Inflammatory macrophage (primary cell): ENCODE data around the gene STAC3.

Source experiments
- DNase-seq, 2 donors: peaks; one replicate each; pipeline ENCODE4 v3.0.0-alpha.2; 2020 to 2022

STAC3 gene

DNA sequence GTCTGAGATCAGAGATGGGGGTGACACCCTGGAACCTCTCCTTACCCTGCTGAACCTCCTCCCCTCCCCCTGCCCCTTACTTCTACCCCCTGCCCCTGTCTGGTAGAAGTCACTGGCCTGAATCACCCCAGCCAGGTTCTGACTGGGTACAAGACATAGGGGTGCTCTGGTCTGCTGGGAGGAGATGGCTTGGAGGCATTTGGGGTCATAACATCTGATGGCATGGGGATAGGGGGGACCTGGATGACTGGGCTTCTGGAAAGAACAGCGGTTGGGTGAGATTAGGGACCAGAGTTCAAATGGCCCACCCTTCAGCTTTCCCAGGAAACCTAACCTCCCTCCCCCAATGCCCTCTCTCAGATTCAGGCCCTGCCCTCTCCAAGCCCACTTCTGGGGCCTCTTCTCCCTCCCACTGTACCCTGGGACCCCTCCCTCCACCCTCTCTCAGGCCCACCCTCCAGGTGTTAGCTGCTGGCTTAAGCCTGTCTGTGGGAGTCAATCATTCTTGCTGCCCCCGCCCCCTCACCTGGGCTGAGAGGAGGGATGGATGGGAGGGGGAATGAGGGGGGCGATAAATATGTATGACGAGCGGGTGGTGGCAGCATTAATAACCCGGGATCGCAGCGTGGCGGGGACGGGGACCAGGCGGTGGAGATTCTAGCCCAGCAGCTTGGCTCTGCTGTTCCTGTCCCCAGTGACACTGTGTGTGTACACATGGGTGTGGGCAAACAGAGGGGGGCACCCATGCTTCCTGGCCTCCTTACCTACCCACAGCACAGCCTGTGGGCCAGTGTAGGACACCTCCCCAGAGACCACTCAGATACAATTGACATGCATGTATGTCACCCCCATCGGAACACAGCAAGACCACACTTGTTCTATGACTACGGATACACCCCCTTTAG, 28.4 kb downstream of the STAC3 start:
- DNase-seq, result no peak

DNA sequence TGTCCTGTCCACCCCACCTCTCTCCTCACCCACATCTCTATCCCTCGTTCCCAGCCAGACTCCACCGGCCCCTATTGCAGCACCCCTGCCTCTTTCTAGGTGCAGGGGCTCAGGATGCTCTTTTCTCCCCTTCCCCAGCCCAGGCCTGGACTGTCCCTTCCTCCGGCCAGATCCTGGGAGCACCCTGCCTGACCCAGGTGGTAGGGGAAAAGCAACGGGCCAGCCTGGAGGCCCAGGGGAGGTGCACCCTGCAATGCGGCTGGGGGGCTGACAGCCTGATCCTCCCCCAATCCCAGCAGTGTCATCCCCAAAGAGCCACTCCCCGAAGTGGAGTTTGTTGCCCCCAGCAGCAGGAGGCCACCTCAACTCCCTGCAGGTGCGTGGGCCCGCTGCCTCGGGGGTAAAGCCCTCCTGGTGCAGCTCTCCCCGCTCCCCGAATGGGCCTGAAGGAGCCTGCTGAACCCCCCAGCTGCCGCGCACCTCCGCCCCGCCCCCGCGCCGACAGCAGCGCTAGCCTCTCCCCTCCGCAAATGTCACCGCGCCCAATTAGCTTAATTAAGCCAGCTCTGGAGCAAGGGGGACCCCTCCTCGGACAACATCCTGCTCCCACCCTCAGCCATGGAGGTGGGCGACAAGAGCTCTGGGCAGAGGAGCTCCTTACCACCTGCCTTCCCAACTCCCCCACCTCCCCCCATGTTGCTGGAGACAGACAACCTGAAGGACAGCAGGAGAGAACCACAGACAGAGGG, 29.6 kb downstream of the STAC3 start:
- DNase-seq, result no peak

DNA sequence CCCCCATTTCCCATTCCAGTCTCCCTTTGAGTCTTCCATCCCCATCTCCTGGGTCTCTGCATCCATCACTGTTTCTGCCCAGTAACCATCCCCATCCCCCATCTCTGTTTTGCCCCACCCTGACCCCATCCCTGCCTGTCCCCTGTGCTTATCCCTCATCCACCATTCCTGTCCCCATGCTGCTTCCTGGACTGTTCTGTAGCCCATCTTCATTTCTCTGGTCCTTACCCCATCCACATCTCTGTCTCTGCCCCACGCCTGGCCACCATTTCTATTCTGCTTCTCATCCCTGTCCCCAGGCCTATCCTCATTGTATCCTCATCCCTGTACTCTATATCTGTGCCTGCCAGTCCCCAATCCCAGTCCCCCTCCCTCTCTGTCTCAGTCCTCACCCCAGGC, 30.2 kb downstream of the STAC3 start:
- no peak for DNase-seq

DNA sequence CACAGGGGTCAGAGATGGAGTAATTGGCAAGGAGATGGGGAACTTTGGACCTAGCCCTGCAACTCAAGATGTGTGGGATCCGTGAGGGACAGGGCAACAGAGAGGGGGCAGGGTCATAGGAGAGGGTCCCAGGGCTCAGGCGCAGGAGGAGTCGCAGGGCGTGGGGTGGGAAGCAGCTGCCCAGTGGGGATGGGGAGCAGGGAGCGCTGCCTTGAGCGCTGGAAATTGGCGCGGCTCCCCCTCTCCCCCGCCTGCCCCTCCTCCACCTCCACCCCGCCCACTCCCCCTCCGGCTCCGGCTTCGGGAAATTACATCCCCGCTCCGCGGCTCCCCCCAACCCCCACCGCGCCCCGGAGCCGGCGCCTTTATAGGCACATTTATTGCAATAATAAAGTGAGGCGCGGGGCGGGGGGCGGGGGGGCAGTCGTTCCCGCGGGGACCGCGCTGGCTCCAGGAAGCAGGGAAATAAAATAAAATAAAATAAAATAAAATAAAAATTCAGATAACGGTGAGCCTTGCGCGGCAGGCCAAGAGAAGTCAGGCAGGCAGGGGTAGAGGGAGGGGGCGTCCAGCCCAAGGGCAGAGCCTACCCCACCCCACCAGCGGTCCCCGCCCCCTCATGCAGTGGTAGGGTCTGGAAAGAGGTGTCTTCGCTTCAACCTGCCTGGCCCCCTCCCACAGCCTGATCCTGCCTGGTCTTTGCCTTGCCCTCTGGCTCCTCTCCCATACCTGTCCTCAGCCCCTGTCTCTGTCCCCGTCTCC, 30.8 kb downstream of the STAC3 start:
- DNase-seq, result no peak

DNA sequence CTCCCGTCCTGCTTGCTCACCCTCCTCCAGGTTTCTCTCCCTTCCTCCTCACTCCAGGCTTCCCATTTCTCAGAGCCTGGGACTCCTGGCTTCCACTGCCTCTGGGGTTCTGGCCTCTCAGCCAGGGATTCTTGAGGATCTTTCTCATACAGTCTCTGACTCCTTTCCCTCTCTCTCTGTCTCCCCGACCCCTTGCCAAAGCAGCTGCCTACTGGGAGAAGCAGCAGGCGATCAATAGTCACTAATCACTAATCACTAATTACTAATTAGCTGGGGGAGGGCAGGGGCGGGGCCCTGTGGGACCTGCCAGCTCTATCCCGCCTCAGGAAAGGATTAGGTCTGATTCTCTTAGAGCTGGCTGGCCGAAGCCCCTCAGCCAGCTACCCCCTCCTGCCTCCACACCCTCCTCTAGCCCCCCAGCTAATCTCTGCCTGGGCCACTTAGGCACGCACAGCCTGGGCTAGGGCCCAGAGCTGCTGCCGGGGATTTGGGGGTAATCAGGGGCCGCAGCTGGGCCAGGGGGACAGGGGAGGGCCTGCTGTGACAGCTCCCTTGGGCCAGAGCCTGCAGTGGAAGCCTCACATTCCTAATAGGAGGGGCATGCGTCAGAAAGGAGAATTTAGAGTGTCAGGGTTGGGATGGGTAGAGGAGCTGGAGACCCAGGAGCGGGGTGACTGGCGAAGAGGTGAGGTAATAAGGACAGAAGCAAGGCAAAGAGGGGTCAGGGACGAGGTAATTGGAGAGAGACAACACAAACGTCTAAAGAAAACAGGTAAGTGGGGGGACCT, 31.6 kb downstream of the STAC3 start:
- DNase-seq, result no peak

DNA sequence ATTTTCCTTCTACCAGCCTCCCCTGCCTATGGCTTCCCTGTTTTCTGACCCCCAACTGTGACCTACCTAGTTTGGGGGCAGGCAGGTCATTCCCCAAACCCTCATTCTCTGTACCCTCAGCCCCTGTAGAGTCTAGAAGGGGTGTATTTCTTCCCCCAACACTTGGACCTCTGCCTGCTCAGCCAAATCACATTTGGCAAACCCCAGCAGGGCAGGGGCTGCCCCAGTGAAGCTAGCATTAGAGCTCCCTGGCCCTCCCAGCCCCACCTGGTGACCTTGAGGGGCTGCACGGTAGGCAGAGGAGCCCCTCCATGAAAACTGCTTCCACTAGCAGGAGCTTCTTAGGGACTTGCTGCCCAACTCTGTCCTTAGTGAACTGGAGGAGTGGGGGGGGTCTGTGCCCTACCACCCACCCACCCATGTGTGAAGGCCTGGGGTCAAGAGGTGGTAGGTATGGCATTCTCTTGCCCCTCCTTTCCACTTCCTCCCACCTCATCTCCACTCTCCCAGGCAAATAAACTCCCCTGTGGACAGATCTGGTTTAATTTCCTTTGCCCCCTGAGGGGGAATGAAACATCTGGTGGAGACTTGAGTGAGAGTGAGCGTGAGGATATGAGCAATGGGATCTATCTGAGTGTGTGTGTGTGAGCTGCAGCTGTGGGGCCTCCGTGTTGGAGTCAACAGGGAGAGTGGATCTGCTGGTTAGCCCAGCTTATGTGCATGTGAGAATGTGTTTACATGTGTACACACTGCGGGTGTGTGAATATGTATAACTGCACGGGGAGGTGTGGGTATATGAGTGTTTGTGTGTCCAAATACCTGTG, 32.7 kb downstream of the STAC3 start:
- DNase-seq, result no peak

DNA sequence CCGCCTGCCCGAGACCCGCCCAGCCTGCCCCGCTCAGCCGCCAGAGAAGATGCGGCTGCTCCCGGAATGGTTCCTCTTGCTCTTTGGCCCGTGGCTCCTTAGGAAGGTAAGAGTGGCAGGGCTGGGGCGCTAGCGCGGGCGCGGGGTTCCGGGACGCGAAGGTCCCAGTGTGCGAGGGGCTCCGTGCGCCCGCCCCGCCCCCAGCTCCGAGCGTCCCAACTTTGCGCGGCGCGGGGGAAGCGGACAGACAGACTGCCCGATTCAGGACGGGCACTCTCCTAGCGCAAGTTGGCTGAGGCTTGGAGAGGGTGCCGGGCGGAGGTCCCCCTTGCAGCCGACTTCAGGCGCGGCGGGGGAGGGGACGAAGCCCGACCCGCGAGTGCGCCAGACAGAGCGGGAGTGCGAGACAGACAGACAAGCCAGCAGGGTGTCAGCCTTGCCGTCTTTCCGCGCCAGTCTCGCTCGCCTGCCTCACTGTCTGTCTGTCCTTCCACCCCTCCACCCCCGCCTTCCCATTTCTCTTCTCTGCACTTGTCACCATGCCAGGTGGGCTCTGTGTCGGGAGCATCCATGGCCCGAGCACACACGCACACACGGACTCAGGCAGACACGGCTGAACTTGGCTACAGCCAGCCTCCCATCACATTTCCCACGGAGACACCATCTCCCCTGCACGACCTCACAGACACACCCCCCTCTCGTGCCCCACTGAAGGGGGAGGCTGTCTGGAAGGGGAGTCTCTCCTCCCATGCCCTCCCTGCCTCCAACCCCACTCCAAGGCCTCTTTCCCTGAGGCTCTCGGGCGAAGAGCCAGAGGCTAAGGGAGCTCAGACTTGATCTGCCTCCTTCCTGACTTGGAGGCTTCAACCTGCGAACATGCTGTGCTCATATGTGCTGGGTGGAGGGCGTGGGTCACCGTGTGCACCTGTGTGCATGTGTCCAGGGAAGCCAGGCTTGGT, 33.8 kb downstream of the STAC3 start:
- DNase-seq, result peak in 1 of 2 donors; percentile 21

DNA sequence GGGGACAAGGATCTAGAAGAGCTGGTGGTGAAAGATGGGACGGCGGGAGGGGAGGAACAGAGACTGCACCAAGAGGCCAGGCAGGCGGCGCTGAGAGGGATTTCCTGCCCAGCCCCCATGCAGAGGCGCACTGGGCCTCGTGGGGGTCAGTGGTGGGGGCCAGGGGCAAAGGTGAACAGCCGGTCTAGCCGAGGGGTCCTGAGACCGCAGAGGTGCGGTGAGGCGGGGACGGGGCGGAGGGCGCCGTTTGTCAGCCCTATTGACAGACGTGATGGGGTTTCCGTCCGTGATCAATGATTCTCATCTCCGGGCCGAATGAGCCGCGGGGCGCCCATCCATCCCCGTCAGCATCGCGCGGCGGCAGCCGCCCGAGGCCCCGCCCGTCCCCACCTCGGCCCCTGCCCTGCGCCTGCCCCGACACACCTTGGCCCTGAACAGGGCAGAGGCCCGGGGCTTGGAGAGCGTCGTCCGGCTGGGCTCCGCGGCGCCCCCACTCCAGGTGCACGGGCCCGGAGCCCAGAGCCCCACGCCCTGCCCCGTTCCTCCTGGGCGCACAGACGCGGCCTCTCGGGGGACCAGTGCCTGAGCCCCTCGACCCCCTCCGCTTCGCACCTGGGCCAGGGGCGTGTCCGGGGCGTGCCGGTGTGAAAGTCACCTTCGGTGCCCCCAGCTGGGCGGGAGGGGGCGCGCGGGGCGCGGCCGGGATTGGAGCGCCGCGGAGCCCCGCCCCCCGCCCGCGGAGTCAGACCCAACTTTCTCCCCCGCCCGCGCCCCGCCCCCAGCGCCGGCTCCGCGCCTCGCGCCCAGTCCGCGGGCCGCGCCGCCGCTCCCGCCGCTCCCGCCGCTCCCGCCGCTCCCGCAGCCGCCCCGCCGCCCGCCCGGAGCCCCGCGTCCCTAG, 34.7 kb downstream of the STAC3 start, which contains the start of gene NXPH4:
Gene NXPH4, plus strand, starts transcription at position 781 of the 898 bp plus-strand sequence. CDS start 176 bp downstream, outside the sequence.
- no peak for DNase-seq

DNA sequence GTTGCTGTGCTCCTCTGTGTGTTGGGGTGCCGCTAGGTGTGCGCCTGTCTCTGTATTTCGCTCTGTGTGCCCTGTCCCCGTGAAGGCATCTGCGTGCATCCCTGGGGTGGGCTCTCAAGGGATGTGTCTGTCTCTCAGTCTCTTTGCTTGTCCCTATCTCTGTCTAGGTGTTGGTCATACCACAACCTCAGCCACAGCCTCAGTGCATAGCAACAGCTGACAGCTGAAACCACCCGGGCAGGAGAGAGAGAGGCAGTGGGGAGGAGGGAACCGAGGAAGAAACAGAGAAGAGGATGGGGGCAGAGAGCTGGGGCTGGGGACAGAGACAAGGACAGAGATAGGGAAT, 35.3 kb downstream of the STAC3 start:
- no peak for DNase-seq

DNA sequence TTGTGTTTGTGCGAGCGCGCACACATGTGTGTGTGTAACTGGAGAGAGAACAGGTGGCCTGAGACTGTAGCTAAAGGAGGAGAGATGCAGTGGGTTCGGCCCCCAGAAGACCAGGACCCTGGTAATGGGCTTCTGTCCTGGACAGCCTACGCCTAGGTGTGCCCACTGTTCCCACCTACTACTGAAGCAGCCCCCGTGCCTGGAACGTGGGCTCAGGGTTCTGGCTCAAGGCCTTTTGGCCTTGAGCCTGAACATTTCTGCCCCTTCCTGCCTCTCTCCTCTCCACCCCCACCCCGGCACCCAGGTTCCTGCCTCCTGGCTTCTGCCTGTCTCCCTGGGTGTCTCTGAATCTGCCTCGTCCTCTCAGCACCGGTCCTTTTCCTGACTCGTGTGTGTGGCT, 35.9 kb downstream of the STAC3 start:
- no peak for DNase-seq

DNA sequence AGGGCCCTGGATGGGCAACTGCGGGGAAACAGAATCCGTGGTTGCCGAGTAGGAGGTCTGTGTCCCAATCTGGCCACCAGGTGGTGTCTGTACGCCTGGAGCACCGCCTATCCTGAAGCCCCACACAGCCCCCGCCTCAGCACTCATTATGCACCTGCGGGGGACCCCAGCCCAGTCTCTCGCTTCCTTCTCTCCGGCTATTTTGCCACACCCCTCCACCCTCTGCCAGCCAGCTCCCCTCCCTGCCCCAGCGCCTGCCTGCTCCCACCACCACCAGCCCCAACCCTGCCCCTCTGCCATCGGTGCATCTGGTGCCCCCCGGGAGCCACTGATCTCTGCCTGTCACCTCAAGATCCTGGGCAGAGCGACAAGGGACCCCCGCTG, 36.6 kb downstream of the STAC3 start:
- peak; percentile 43 to 55 for DNase-seq

DNA sequence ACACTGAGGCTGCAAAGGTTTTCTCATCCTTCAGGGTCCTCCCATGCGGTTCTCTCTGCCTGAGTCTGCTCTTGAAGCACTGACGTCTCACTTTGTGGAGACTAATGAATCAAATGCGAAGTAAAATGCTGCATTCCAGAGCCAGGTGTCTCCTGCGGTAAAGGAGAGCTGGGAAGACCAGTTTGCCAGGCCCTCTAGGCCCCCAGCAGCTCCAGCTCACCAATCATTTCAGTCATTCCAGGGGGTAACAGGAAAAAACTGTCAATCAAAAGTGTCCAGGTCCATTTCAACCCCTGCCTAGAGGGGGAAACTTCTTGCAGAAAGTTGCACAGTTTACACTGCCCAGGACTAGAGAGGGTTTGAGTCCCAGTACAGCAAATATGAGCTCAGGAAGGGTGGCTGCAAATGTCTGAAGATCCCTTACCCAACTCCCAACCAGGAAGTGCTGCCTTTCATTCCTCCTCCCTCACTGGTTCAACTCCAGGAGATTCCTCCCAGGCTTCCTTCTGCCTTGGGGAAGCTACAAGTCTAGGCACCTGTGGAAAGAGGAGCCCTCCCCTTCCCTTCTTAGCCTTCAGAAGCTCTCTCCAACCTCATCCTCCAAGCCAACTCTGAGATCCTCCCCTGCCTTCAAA, 37.1 kb downstream of the STAC3 start:
- no peak for DNase-seq

DNA sequence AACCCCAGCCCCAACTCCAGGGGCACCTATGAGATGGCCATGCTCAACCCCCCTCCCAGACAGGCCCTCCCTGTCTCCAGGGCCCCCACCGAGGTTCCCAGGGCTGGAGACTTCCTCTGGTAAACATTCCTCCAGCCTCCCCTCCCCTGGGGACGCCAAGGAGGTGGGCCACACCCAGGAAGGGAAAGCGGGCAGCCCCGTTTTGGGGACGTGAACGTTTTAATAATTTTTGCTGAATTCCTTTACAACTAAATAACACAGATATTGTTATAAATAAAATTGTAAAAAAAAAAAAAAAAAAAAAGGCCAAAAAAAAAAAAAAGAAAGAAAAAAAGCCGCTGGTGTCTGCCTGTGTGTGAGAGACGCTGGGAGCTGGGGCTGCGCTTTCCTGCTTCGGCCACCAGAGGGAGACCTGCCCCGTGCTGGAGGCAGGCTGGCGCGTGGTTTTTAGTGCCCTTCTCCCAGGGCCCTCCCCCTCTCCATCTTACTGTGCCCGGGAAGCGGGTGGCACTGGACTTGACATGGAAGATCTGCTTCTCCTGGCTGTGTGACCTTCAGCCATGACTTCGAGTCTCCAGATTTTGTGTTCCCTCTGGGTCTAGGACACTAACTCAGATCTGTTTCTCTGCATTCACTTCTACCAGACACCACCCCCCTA, 37.8 kb downstream of the STAC3 start:
- peak; percentile 81 to 84 for DNase-seq

DNA sequence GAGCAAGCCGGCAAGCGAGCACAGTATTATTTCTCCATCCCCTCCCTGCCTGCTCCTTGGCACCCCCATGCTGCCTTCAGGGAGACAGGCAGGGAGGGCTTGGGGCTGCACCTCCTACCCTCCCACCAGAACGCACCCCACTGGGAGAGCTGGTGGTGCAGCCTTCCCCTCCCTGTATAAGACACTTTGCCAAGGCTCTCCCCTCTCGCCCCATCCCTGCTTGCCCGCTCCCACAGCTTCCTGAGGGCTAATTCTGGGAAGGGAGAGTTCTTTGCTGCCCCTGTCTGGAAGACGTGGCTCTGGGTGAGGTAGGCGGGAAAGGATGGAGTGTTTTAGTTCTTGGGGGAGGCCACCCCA, 38.3 kb downstream of the STAC3 start:
- no peak for DNase-seq

DNA sequence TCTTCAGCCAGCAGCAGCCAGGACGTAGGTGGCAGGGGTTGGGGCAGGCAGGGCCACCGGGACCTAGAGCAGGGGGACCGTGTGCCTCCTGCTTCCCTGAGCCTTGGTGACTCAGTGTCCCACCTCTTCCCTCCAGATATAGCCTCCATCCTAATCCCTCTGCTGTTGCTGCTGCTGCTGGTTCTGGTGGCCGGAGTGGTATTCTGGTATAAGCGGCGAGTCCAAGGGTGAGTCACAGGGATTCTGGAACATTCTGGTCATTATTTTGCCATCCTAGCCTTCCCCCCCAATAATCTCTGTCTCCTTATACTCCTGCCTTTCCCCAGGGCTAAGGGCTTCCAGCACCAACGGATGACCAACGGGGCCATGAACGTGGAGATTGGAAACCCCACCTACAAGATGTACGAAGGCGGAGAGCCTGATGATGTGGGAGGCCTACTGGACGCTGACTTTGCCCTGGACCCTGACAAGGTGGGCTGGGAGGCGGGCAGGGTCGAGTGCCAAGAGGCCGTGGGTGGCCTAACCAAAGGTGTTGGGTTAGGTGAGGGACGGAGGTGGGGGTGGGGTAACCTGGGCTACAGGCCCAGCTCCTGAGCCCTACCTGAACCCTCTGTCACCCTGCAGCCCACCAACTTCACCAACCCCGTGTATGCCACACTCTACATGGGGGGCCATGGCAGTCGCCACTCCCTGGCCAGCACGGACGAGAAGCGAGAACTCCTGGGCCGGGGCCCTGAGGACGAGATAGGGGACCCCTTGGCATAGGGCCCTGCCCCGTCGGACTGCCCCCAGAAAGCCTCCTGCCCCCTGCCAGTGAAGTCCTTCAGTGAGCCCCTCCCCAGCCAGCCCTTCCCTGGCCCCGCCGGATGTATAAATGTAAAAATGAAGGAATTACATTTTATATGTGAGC, 38.9 kb downstream of the STAC3 start:
- DNase-seq, result no peak

DNA sequence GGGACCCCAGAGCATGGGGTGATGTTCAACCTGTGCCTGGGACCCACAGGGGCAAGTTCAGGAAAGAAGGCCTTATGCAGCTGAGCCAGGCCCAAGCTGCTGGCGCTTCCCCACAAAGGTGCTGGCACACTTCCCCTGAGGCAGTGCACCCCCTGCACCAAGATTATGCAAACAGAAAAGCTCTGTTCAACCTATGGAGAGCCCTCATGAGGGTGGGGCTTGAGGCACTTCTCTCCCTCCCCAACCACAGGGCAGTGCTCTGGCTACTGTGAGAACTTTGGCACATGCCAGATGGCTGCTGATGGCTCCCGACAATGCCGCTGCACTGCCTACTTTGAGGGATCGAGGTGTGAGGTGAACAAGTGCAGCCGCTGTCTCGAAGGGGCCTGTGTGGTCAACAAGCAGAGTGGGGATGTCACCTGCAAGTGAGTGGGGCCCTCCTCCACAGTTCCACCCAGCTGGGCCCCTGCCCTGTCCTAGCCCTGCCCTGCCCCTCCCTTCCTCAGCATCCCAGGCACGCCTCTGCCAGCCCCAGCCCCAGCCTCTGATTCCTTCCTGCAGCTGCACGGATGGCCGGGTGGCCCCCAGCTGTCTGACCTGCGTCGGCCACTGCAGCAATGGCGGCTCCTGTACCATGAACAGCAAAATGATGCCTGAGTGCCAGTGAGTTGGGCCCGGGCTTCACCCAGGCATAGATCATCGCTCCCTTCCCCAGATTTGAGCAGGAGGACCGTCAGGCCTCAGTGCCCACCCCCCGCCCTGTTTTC, 39.9 kb downstream of the STAC3 start:
- no peak for DNase-seq
